Ishikawa (cell line): ENCODE results near the gene CFL2.

ENCODE experiments used
- CEBPB ChIP-seq: IDR thresholded peaks from 2 replicates; pipeline ENCODE4 v1.6.1; 2012
- CREB1 ChIP-seq: IDR thresholded peaks from 2 replicates; pipeline ENCODE4 v1.6.1; 2012; ENCODE audit warnings: low read depth
- EGR1 ChIP-seq: IDR thresholded peaks from 2 replicates; pipeline ENCODE4 v1.6.1; 2012
- EP300 ChIP-seq: IDR thresholded peaks from 2 replicates; pipeline ENCODE4 v1.6.1; 2012; ENCODE audit warnings: borderline replicate concordance
- FOXM1 ChIP-seq: IDR thresholded peaks from 2 replicates; pipeline ENCODE4 v1.6.1; 2012; ENCODE audit warnings: low read depth, borderline replicate concordance
- MAX ChIP-seq: IDR thresholded peaks from 2 replicates; pipeline ENCODE4 v1.6.1; 2012
- NFIC ChIP-seq: IDR thresholded peaks from 2 replicates; pipeline ENCODE4 v1.6.1; 2012
- RAD21 ChIP-seq: IDR thresholded peaks from 2 replicates; pipeline ENCODE4 v1.6.1; 2012; ENCODE audit warnings: low read depth
- REST ChIP-seq: IDR thresholded peaks from 2 replicates; pipeline ENCODE4 v1.6.1; 2012; ENCODE audit warnings: low read depth, mild to moderate bottlenecking
- TAF1 ChIP-seq: IDR thresholded peaks from 2 replicates; pipeline ENCODE4 v1.6.1; 2012; ENCODE audit warnings: low read depth, mild to moderate bottlenecking
- YY1 ChIP-seq: IDR thresholded peaks from 2 replicates; pipeline ENCODE4 v1.6.1; 2012; ENCODE audit warnings: low read depth

- TF ChIP-seq CEBPB, result no peak
- TF ChIP-seq MAX, result no peak
- no peak for TF ChIP-seq CREB1
- no peak for TF ChIP-seq EP300
- TF ChIP-seq REST, result no peak
- TF ChIP-seq RAD21, result no peak
- no peak for TF ChIP-seq EGR1
- no peak for TF ChIP-seq YY1
- TF ChIP-seq FOXM1, result no peak
- TF ChIP-seq NFIC, result no peak
- no peak for TF ChIP-seq TAF1
Observed at GRCh38 chr14:34754687-34755086, 40.3 kb upstream of the CFL2 start.
